HG02763 (cell line): ENCODE results near the gene CXCL11.
A peak's percentile ranks its signal among the peaks of the same experiment; 100 is the strongest.
"Not testable (repeated sequence)": the region's sequence is repeated elsewhere in the genome, so short reads cannot be mapped to it uniquely, and the experiment has no call there.

Source experiments
- ATAC-seq: cut with Tn5 transposase; IDR thresholded peaks from one replicate; pipeline ENCODE4 v1.9.1; 2021; ENCODE audit warnings: mild to moderate bottlenecking, moderate library complexity; ENCODE audit not compliant: unreplicated experiment

CXCL11 gene

DNA sequence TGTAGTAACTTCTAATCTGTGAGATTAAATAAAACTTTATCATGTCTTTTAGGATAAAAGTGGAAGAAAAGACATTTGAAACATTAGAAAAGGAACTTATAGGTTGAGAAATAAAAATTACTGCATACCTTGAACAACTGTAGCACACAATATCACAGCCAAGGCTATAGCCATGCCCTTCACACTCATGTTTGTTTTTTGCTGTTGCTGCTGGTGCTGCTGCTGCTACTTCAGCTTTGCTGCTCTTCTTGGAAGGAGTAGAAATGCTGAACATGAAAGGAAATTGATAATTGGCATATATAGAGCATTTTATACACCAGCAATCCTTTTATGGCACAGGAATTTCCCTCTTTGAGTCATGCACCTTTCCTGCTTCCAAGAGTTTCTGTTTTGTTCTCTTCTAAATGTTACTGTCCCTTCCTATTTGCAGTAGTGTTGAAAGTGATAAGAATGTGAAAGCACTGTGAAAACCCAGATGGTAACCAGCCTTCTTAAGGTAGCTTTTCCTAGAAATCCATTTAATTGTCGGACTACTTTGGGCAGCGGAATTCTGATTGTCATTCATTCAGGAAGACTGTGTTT is at the start of gene CXCL11:
CXCL11 (minus strand) TSS at position 272 of the 582 bp plus-strand sequence; CDS start at position 189, 83 bp downstream.
- no peak for ATAC-seq

DNA sequence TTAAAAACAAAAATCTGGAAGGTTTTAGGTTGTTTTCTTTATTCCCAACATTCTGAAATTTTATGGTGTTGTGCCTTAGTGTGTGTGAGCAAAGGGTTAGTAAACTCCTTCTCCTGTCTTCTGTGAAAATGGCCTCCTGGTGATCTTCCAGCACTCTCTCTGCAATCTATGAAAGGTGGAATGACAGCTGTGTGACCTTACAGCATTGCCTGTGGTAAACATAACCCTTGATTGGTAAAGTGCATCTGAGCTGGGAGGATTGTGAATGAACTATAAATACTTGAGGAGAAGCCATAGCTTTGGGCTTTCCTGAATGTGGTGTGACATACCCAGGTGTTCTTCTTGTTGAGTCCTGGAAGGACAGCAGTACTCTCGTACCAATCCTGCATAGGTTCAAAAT is 48.7 kb upstream of the CXCL11 start:
- no peak for ATAC-seq

DNA sequence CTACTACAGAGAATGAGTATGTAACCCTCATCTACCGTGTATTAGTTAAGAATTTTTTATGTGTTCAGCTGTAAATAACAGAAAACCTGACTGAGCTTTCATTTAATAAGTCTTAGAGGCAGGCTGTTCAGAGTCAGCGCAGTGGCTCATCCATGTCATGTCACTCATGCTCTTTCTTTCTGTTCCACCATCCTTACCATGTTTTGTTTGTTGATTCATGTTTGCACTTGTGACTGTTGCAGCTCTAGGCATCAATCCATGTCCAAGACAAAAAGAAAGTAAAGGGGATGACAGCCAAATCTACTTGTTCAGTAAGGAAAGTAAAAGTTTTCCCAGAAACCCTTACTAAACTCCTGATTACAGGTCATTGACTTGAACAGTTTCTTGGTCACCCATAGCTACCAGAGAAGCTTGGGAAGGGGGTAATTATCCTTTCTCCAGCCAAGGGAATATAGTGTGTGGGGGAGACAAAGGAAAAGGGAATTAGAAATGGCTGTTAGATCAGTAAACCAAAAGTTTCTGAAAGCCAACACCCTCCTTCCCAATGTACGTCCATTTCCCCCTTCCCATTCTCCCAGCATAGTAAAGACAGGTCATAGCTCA is 47.6 kb upstream of the CXCL11 start:
- no peak for ATAC-seq

DNA sequence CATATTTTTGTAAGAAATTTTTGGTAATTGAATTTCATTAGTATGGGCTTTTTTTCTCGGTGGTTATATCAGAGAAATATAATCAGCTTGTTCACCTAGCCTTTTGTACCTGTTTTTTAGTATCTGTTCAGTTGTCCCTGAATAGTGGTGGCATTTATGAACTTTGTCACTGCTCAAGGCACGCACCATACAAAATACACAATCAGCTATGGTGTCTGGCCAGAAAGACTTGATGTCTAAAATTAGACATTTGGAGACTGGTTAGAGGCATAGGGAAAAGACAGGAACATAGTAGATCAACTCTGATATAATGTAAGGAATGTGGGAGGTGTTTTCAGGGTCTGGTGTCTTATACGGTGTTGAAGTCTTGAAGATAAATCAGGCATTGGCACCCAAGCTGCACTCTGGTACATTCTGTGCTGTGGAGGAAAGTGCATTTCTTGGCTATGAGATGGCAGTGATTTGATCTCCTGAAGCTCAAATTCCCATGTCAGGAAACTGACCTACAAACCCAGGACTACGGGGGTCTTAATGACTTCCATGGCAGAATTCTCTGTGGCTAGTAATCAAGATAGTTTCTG is 42.3 kb upstream of the CXCL11 start:
- no peak for ATAC-seq

DNA sequence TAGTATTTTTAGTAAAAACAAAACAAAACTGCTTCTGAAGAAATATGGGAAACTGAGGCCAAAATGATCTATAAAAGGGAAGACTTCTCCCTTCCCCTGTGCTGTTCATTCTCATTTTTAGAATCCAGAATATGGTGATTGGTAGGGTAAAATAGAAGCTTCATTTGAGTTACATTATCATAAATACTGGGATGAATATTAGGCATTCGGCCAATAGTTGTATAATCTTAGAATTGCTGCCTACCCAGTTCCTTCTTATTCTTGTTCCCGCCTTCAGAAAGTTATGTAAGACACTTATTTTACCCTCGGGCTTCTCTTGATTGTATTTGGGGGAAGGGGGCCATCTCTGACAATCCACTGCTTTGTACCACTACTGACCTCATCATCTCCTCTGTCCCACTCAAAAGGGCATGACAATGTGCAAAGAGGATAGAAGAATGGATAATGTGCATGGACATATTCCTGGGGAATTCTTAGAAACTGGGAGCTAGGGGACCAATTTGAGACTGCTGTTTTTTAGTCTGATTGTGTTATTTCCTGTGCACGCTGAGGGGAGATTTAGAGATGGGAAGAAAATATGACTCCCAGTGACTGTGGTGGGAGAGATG is 39.2 kb upstream of the CXCL11 start:
- ATAC-seq: no peak

DNA sequence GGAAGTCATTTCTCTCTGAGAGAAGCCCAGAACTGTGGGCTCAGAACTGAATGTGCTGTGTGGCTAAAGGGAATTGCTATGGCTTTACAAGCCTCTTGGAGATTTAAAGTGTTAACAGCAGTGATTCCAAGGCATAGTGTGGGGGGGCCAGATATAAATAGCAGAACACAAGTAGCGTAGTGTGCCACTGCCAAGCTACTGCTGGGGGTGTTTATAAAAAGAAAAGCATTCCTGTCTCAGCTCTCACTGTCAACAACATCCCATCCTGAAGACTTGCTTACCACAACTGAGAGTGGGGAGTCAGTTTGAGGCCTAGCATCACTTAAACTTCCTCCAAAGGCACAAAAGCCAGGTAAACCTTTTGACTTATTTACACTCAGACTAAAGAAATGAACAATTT is 38.6 kb upstream of the CXCL11 start, which contains the start of gene ART3:
ART3 (plus strand) TSS at position 242 of the 400 bp plus-strand sequence. CDS start 1,181 bp downstream, outside the sequence.
- no peak for ATAC-seq

DNA sequence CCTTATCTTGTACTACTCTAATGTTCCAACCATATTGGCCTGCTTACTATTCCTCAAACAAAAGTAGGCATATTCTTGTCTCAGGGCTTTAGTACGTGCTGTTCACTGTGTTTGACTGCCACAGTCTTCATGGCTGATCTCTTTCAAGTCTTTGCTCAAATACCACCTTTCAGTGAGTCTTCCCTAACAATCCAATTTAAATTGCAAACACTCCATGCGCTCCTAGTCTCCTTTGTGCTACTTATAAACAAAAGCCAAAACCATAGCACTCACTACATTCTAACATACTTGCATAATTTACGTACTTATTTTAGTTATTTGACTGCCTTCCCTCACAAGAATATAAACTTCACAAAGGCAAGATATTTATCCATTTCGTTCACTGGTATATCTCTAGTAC is 36.9 kb upstream of the CXCL11 start:
- no peak for ATAC-seq

DNA sequence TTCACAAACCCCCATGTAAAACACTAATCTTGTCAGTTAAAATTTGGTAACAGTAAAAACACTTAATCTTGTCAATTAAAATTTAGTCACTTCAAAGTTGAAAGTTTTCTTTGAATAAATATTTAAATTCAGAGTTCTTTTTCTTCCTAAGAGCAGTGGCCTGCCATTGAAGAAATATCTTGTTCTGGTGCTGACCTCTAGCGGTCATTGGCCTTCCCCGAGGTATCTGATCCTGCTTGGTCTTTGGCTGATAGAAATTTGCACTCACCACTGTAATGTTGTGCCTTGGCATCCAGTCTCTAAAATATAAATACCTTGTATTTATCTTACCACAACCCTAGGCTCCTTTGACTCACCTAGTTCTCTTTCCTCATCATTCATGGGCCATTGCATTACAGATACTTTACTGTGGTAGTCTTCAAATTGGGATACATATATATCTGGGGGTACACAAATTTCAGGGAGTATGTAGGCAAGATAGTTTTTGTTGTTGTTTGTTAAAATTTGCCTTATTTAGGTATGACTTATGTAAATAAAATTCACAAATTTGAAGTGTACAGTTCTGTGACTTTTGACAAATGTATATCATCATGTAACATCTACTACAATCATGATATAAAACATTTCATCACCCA is 31.9 kb upstream of the CXCL11 start:
- ATAC-seq: peak; percentile 64

DNA sequence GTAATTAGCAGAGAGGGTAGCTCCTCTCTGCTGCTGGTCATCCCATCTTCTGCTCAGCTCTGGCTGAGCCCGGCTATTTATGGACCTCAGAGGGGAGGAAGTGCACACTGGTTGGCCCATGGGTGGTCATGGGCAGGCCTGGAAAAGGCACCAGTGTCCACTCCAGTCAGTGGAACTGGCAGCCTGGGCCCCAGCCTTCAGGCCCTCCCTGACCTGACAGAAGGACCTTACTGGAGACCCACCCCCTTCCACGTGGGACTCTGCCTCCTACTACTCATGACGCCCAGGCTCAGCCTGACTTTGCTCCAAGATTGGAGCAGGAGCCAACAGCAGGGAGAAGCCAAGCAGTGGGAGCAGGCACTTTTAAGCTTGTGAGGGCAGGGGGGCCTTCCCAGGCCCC is 30.7 kb upstream of the CXCL11 start:
- ATAC-seq: no peak

DNA sequence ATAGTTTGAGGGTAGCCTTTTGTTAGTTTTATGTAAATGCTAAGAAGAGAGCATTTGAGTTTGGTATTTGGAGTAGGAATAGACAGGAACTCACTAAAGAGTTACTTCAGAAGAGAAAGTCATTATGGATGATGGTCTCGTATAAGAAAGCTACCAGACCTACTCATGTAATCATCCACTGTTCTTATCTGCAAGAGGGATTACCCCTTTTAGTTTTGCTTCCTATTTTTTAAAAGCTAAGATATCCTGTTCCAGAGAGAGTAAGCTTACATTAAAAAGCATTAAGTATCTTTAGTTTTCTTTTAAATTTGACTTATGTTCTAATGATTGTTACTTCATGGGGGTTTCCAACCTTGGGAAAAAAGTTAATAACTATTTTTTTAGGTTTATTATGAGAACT is 26.1 kb upstream of the CXCL11 start:
- no peak for ATAC-seq

DNA sequence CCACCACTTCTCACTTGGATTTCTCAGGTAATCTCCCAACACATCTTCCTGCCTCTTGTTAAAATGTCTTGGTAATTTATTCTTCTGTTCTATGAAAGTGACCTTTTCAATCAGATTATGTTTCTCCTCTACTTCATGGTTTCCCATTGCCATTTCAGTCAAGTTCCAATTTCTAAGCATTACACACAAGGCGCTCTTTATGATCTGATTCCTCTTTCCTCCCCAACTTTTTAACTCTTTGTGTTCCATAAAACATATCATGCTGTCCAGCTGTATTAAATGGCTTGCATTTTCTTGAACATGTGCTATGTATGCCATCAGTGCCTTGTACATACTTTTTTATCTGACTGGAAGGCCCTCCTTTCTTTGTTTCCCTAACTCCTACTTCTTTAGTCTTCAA is 25.6 kb upstream of the CXCL11 start:
- no peak for ATAC-seq

DNA sequence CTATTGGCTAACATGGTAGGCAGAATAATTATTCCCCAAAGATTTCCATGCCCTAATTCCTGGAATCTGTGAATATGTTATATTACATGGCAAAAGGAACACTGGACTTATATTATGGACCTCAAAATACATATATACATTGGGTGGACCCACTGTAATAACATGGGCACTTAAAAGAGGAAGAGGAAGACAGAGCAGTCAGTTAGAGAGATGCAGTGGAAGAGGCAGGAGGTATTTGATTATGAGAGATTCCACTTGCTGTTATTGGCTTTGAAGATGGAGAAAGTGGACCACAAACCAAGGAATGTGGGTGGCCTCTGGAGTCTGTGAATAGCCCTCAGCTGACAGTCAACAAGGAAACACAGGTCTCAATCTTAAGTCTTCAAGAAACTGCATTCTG is 24.6 kb upstream of the CXCL11 start:
- no peak for ATAC-seq

DNA sequence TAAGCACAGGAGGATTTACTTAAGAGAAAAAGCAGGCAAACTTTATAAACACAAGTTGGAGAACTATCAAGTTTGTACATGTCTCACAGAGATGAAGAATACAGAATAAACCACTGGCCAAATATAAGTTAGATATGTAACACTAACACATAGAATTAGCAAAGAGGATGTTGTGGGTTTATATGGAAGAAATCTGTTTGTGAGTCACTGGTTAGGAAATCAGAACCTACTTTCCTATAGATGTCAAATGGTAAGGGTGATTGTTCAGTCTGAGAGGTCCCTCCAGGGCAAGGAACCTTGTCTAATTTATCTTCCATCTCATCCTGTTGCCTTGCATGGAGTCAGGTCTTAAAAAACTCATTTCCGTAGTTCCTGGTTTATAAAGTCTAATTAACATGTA is 23.9 kb upstream of the CXCL11 start:
- no peak for ATAC-seq

DNA sequence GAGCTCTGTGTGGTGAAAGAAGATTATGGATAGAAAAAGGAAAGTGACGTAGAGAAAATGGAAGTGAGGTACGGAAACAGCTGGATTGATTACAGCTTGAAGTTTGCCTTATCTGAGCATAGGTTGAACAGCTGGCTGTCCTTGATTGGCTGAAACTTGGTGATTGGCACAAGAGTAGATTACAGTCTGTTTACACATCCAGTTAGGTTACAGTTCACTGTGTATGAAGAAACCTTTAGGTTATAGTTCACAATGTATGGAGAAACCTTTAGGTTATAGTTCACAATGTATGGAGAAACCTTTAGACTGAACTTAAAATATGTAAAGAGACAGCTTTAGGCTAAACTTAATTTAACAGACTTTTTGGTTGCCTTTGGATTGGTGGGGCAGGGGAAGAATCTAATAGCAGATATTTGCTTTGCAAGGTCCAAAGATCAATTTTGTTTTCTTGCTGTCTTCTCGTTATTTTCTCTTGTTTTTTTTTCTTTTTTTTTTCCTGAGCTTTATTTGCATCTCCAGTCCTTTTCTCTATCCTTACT is 23.1 kb upstream of the CXCL11 start:
- no peak for ATAC-seq

DNA sequence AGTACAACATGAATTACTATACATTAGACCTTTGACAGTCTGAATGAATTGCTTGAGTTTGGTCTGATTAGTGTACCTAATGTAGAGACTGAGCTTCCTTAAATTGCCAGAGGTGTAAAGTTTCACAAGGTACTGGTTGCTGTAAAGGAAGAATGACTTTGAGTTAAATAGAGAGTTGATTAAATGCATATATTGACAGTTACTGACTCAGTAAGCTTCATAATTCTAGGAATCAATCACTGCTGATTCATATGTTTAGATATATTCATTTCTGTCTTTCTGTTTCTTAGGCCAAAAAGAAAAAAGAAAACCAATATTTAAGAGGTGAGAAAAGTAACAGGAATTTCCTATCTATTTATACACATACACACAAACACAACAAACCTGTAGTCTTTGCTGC is 22.4 kb upstream of the CXCL11 start:
- ATAC-seq: no peak

DNA sequence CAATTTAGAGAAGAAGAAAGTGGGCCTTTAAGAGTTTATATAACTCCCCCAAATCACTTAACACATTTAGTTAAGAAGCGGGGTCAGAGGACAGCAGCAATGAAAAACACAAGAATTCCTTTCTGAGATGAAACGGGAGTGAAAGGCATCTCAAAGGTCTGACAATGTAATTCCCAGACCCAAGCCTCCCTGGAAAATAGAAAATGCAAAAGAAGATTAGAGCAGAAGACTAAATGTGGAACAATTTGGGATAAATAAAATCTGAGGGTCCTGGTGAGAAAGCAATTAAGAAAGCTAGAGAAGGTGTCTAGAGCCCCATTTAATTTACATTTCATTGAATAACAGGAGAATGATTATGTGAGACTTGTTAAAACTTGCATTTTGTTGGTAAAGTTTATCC is 19.6 kb upstream of the CXCL11 start:
- no peak for ATAC-seq

DNA sequence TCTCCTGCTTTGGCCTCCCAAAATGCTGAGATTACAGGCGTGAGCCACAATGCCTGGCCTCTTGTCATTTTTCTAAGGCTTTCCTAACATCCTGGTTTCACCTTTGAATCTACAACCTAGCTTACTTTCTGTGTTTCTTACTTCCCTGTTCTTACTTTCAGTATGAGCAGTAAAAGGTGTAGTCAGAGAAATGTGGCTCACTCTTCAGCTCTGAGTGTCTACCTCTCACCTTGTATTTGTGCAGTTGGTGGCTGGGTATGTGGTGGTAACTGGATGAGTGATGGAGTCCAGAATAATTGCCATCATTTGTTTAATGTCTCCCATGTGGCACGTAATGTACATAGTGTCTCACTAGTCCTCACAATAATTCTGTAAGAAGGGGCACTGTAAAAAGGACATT is 19.1 kb upstream of the CXCL11 start:
- peak; percentile 96 for ATAC-seq

DNA sequence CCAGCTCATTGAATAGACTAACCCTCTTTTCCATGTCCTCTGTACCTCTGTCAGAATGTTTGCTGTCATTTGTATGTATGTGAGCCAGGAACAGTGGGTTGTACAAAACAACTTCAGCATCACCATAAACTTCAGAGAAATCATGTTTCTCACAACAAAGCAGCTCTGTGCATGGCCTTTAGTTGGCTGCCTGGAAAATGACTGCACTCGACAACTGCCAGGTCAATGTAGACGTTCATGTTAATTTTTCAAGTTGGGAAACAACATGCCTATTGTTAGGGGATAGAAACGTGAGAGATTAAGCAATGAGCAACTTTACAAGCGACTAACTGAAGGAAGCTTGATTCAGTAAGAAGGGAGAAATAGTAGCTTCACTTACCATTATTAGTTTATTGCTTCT is 17.9 kb upstream of the CXCL11 start:
- ATAC-seq: no peak

DNA sequence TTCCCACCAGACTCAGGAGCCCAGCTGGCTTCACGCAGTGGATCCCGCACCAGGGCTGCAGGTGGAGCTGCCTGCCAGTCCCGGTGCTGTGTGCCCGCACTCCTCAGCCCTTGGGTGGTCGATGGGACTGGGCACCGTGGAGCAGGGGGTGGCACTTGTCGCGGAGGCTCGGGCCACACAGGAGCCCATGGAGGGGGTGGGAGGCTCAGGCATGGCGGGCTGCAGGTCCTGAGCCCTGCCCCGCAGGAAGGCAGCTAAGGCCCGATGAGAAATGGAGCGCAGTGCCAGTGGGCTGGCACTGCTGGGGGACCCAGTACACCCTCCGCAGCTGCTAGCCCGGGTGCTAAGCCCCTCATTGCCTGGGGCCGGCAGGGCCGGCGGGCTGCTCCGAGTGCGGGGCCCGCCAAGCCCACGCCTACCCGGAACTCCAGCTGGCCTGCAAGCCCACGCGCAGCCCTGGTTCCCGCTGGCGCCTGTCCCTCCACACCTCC is 14.7 kb upstream of the CXCL11 start:
- not testable (repeated sequence) for ATAC-seq

DNA sequence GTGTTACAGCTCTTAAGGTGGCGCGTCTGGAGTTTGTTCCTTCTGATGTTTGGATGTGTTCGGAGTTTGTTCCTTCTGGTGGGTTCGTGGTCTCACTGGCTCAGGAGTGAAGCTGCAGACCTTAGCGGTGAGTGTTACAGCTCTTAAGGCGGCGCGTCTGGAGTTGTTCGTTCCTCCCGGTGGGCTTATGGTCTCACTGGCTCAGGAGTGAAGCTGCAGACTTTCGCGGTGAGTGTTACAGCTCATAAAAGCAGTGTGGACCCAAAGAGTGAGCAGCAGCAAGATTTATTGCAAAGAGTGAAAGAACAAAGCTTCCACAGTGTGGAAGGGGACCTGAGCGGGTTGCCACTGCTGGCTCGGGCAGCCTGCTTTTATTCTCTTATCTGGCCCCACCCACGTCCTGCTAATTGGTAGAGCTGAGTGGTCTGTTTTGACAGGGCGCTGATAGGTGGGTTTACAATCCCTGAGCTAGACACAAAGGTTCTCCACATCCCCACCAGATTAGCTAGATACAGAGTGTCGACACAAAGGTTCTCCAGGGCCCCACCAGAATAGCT is 14.1 kb upstream of the CXCL11 start:
- not testable (repeated sequence) for ATAC-seq

DNA sequence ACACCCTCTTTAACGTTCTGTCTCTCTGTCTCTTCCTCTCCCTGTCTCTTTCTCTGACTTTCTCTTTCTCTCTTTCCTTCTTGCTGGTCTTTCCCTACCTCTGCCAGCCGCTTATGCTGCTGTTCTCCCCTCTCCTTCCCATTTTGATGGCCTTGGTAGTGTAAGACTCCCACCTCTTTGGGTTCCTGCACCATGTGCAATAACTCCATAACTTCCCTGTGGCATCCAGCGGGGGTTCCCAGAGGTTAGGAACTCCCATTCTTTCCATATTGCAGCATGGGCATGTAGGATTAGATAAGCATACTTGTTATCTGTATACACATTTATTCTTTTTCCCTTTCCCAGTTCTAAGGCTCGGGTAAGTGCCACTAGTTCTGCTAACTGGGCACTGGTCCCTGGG is 8.8 kb upstream of the CXCL11 start:
- ATAC-seq: not testable (repeated sequence)
